ENCODE measurements around the gene CALN1. TPM values are rescaled to one million over a fixed set of nuclear protein-coding genes. Genes with fewer than 3 reads are reported as not detected.

CALN1 gene
- total RNA-seq, 1 donor = not detected

- no peak for TF ChIP-seq CTCF (IDR thresholded peaks at IDR 0.05; ENCODE audit: insufficient read depth, low read length)
- DNase-seq (ENCODE audit: low read depth) = no peak
- no peak overlapping the region for H3K4me3 ChIP-seq (ENCODE audit: low read depth, low read length)
Observed at GRCh38 chr7:71761336-71761735, 650.8 kb downstream of the CALN1 start.

DNA sequence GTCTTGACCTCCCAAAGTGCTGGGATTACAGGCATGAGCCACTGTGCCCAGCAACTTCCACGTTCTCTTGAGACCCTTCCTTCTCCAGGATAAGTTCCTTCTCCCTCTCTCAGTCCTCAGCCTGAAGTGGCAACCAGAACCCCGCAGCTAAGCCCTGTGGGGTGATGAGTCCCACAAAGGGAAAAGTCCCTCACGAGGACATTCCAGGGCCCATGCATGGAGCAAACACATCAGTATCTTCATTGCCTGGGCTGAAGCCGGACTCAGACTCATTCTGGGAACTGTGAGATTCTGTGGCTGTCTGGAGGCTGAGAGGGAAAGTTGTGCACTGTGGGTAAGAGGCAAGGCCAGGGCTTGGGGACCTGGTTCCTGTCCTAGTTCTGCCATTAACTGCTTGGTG is 657.3 kb downstream of the CALN1 start:
- H3K4me3 ChIP-seq (ENCODE audit: low read depth, low read length) = no peak overlapping the region

GRCh38 chr7:71753956-71754664 is 658.0 kb downstream of the CALN1 start:
- TF ChIP-seq CTCF (IDR thresholded peaks at IDR 0.05; ENCODE audit: insufficient read depth, low read length) = no peak
- no peak overlapping the region for H3K4me3 ChIP-seq (ENCODE audit: low read depth, low read length)
- no peak for DNase-seq (ENCODE audit: low read depth)

More for the DNA sequence above, 657.3 kb downstream of the CALN1 start:
- DNase-seq (ENCODE audit: low read depth) = no peak
- TF ChIP-seq CTCF (IDR thresholded peaks at IDR 0.05; ENCODE audit: insufficient read depth, low read length) = no peak

DNA sequence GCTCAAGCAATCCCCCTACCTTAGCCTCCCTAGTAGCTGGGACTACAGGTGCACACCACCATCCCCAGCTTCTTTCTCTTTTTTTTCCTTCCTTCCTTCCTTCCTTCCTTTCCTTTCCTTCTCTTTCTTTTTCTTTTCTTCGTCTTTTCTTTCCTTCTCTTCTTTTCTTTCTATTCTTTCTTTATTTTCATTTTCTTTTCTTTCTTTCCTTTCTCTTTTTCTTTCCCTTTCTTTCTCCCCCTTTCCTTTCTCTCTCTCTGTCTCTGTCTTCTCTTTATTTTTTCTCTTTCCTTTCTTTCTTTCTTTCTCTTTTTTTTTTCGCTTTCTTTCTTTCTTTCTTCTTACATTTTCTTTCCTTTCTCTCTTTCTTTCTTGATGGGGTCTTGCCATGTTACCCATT is 658.9 kb downstream of the CALN1 start:
- DNase-seq (ENCODE audit: low read depth) = no peak
- no peak overlapping the region for H3K4me3 ChIP-seq (ENCODE audit: low read depth, low read length)
- TF ChIP-seq CTCF (IDR thresholded peaks at IDR 0.05; ENCODE audit: insufficient read depth, low read length) = no peak

DNA sequence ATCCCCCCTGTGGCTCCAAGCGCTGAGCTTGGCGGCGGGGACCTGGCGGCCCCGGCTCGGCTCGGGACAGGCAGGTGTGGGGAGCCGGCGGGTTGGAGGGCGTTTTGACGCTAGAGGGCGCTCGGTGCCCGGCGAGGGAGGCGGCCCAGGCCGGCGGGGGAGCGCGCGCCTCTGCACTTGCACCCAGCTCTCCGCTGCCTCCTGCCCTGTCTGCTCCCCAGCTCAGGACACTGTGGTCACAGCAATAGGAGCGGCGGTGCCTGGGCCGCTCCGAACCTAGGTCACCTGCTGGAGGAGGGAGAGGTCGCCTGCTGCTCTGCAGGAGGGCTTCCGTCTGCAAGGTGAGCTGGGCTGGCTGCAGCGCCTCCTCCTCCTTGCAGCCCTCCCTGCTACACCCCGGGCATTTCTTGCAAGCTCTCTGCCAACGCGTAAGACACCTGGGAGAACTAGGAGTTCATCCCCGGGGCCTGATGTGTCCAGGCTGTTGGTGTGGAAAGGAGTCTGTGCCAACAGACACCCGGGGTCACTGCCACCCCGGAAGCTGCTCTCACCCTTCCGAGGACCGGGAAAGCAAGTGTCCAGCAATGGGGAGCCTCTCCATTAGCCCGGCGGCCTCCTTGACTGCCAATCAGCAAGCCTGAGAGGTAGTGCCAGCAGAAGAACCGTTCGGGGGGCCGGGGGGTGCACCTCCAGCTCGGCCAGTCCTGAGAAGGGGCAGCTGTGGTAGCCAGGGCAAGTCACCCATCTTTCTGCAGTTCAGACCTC is 659.8 kb downstream of the CALN1 start:
- no peak for DNase-seq (ENCODE audit: low read depth)
- TF ChIP-seq CTCF (IDR thresholded peaks at IDR 0.05; ENCODE audit: insufficient read depth, low read length) = no peak
- H3K4me3 ChIP-seq (ENCODE audit: low read depth, low read length) = no peak overlapping the region

DNA sequence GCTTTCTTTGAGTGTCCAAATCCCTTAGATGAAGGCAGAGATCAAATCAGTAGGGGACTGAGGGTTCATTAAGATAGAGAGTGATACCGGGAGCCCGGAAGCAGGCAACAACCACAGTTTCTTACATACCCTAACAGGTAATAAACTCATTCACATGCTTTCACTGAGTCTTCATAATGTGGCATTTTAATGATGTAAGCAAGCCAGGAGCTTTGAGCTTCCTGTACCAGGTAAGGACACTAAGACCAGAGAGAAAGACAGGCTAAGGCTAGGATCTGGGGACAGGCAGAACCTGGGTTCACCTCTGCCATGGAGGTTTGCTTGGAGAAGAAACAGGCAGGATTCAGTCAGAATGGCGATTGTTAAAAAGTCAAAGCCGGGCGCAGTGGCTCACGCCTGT is 661.8 kb downstream of the CALN1 start:
- no peak for TF ChIP-seq CTCF (IDR thresholded peaks at IDR 0.05; ENCODE audit: insufficient read depth, low read length)
- DNase-seq (ENCODE audit: low read depth) = no peak

More for the DNA sequence above, 661.8 kb downstream of the CALN1 start:
- no peak overlapping the region for H3K4me3 ChIP-seq (ENCODE audit: low read depth, low read length)

Data from fibroblast of the aortic adventitia (primary cell).